Stimulated activated naive CD8-positive, alpha-beta T cell treated with anti-CD3 and anti-CD28 coated beads, Interleukin-15, Interleukin-2, amounts not matched to agents 100 ng/mL and 50 ng/mL, for 24 hours (primary cell): Measurements from ENCODE around the gene ENAH.
"Not testable (repeated sequence)": the region's sequence is repeated elsewhere in the genome, so short reads cannot be mapped to it uniquely, and the experiment has no call there.

ENCODE experiments used
- H3K27ac Mint-ChIP-seq: one replicate; pipeline ENCODE4 v1.8.0; 2021; ENCODE audit warnings: mild to moderate bottlenecking, mixed read lengths
- H3K27me3 Mint-ChIP-seq: one replicate; pipeline ENCODE4 v1.8.0; 2021; ENCODE audit warnings: mixed read lengths
- H3K36me3 Mint-ChIP-seq: one replicate; pipeline ENCODE4 v1.8.0; 2021; ENCODE audit warnings: low read depth, mixed read lengths
- H3K4me1 Mint-ChIP-seq: one replicate; pipeline ENCODE4 v1.8.0; 2021; ENCODE audit warnings: low read depth, mixed read lengths
- H3K4me3 Mint-ChIP-seq: one replicate; pipeline ENCODE4 v1.8.0; 2021; ENCODE audit warnings: mild to moderate bottlenecking, mixed read lengths
- H3K9me3 Mint-ChIP-seq: one replicate; pipeline ENCODE4 v1.8.0; 2021; ENCODE audit warnings: mixed read lengths

The ENAH gene

GRCh38 chr1:225658041-225658440, 5.1 kb upstream of the ENAH start:
- Mint-ChIP-seq H3K9me3 (no peaks in the 10 kb centered on the region), H3K27ac (no peak overlapping the region), H3K36me3 (no peaks in the 10 kb centered on the region), H3K4me1 (peaks cover 13% of the 10 kb centered on the region), H3K27me3 (peaks cover 17% of the 10 kb centered on the region), H3K4me3 (no peak overlapping the region)

GRCh38 chr1:225657462-225657989, 4.6 kb upstream of the ENAH start:
- H3K27me3 Mint-ChIP-seq: peaks cover 17% of the 10 kb centered on the region
- H3K9me3 Mint-ChIP-seq: no peaks in the 10 kb centered on the region
- no peak overlapping the region for H3K27ac Mint-ChIP-seq
- H3K4me3 Mint-ChIP-seq: no peak overlapping the region
- no peaks in the 10 kb centered on the region for H3K36me3 Mint-ChIP-seq
- peaks cover 13% of the 10 kb centered on the region for H3K4me1 Mint-ChIP-seq

- not testable (repeated sequence) for H3K36me3 Mint-ChIP-seq, H3K9me3 Mint-ChIP-seq, H3K27ac Mint-ChIP-seq, H3K4me3 Mint-ChIP-seq
- Mint-ChIP-seq H3K27me3 (peaks cover 28% of the 10 kb centered on the region), H3K4me1 (peaks cover 19% of the 10 kb centered on the region)
These were observed 3.3 kb upstream of the ENAH start for GRCh38 chr1:225656259-225656655.

GRCh38 chr1:225655509-225656258, 2.8 kb upstream of the ENAH start:
- no peak overlapping the region for H3K4me3 Mint-ChIP-seq
- no peaks in the 10 kb centered on the region for H3K36me3 Mint-ChIP-seq
- peaks cover 17% of the 10 kb centered on the region for H3K4me1 Mint-ChIP-seq
- no peaks in the 10 kb centered on the region for H3K9me3 Mint-ChIP-seq
- H3K27me3 Mint-ChIP-seq: peaks cover 34% of the 10 kb centered on the region
- H3K27ac Mint-ChIP-seq: no peak overlapping the region

- Mint-ChIP-seq H3K36me3 (no peaks in the 10 kb centered on the region), H3K27me3 (peaks cover 41% of the 10 kb centered on the region), H3K4me1 (peaks cover 15% of the 10 kb centered on the region)
These were observed 2.0 kb upstream of the ENAH start for GRCh38 chr1:225654688-225655508.

GRCh38 chr1:225654277-225654597, 1.3 kb upstream of the ENAH start:
- Mint-ChIP-seq H3K9me3 (no peaks in the 10 kb centered on the region), H3K4me3 (peak overlapping the region; percentile 76), H3K36me3 (no peaks in the 10 kb centered on the region), H3K27ac (no peak overlapping the region), H3K27me3 (peaks cover 46% of the 10 kb centered on the region), H3K4me1 (peaks cover 15% of the 10 kb centered on the region)

More at GRCh38 chr1:225654688-225655508, 2.0 kb upstream of the ENAH start:
- Mint-ChIP-seq H3K27ac (no peak overlapping the region), H3K9me3 (no peaks in the 10 kb centered on the region), H3K4me3 (peak overlapping the region; percentile 76)

GRCh38 chr1:225653463-225654276, 747 bp upstream of the ENAH start:
- peak overlapping the region; percentile 76 for H3K4me3 Mint-ChIP-seq
- H3K9me3 Mint-ChIP-seq: no peaks in the 10 kb centered on the region
- H3K27ac Mint-ChIP-seq: no peak overlapping the region
- no peaks in the 10 kb centered on the region for H3K36me3 Mint-ChIP-seq
- peaks cover 15% of the 10 kb centered on the region for H3K4me1 Mint-ChIP-seq
- H3K27me3 Mint-ChIP-seq: peaks cover 52% of the 10 kb centered on the region

GRCh38 chr1:225651872-225652728, 823 bp downstream of the ENAH start:
- no peaks in the 10 kb centered on the region for H3K9me3 Mint-ChIP-seq
- H3K27ac Mint-ChIP-seq: peak overlapping the region; percentile 33
- H3K36me3 Mint-ChIP-seq: no peaks in the 10 kb centered on the region
- H3K27me3 Mint-ChIP-seq: peaks cover 63% of the 10 kb centered on the region
- peak overlapping the region; percentile 87 for H3K4me3 Mint-ChIP-seq
- peaks cover 15% of the 10 kb centered on the region for H3K4me1 Mint-ChIP-seq

- H3K27ac Mint-ChIP-seq: no peak overlapping the region
- peak overlapping the region; percentile 87 for H3K4me3 Mint-ChIP-seq
- no peaks in the 10 kb centered on the region for H3K36me3 Mint-ChIP-seq
- H3K4me1 Mint-ChIP-seq: peaks cover 15% of the 10 kb centered on the region
- peaks cover 63% of the 10 kb centered on the region for H3K27me3 Mint-ChIP-seq
- H3K9me3 Mint-ChIP-seq: no peaks in the 10 kb centered on the region
These were observed 1.5 kb downstream of the ENAH start for GRCh38 chr1:225651376-225651871.

GRCh38 chr1:225650179-225650578, 2.7 kb downstream of the ENAH start:
- no peaks in the 10 kb centered on the region for H3K36me3 Mint-ChIP-seq
- peaks cover 63% of the 10 kb centered on the region for H3K27me3 Mint-ChIP-seq
- peaks cover 15% of the 10 kb centered on the region for H3K4me1 Mint-ChIP-seq
- no peak overlapping the region for H3K4me3 Mint-ChIP-seq
- no peak overlapping the region for H3K27ac Mint-ChIP-seq
- H3K9me3 Mint-ChIP-seq: no peaks in the 10 kb centered on the region

GRCh38 chr1:225645194-225645895, 7.6 kb downstream of the ENAH start:
- Mint-ChIP-seq H3K4me1 (no peaks in the 10 kb centered on the region), H3K36me3 (no peaks in the 10 kb centered on the region), H3K9me3 (no peaks in the 10 kb centered on the region), H3K27ac (no peak overlapping the region), H3K4me3 (no peak overlapping the region), H3K27me3 (peaks cover 32% of the 10 kb centered on the region)

GRCh38 chr1:225644666-225645065, 8.3 kb downstream of the ENAH start:
- Mint-ChIP-seq H3K36me3 (no peaks in the 10 kb centered on the region), H3K4me1 (no peaks in the 10 kb centered on the region), H3K27ac (no peak overlapping the region), H3K27me3 (peaks cover 25% of the 10 kb centered on the region), H3K9me3 (no peaks in the 10 kb centered on the region), H3K4me3 (no peak overlapping the region)

GRCh38 chr1:225642177-225642576, 10.7 kb downstream of the ENAH start:
- H3K9me3 Mint-ChIP-seq: no peaks in the 10 kb centered on the region
- no peak overlapping the region for H3K4me3 Mint-ChIP-seq
- H3K36me3 Mint-ChIP-seq: no peaks in the 10 kb centered on the region
- H3K27me3 Mint-ChIP-seq: peaks cover 5% of the 10 kb centered on the region
- no peak overlapping the region for H3K27ac Mint-ChIP-seq
- no peaks in the 10 kb centered on the region for H3K4me1 Mint-ChIP-seq
